Myometrial cell (primary cell): Measurements from ENCODE around the gene CMBL. TPM values are rescaled to one million over a fixed set of nuclear protein-coding genes. Genes with fewer than 3 reads are reported as not detected.

Source experiments
- total RNA-seq: library from RNA; depleted of rRNA; stranded (reverse); fragments of >200 nt; gene quantifications from 2 replicates; pipeline ENCODE4 v1.2.3, GENCODE V29; 2015

CMBL gene
- total RNA-seq: 8.6 and 10.3 TPM in 2 replicates

DNA sequence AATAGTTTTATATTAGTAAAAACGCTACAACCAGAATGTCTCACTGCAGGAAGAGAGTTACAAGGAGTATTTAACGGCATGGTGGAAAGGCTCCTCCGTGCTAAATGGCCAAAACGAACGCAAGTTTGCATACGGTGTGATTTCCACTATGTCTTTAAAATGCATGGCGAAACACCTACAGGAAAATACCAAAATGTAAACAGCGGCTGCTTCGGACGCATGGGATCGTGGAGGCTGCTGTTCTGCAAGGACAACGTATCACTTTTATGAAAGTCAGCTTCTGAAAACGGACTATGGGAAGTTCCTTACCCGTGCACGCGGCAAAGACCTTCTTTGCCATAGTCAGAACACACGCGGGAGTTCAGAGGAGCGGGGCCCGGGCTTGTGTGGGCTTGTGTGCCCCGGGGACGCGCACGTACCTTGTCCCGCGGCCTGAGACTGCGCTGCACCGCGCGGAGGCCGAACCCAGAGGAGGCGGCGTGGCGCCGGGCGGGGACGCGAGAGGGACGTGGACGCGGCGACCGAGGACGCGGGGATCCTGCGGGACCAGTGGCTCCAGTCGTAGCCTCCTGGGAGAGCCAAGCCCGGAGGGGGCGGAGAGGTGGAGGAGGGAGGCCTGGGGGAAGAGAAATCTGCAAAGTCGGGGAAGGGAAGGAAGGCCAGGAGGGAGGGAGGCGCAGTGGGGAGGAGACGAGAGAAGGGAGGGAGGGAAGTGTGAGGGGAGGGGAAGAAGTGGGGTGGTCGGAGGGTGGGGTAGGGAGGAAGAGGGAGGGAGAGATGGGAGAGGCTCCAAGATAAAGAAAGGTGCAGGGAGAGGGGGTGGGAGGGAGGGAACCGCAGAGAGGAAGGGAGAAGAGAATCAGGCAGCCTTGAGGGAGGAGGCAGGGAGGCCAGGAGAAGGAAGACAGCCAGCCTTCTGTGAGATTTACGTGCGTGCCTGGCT lies at the start of gene CMBL:
Gene CMBL, minus strand, starts transcription at position 697 of the 943 bp plus-strand sequence. CDS start 17,140 bp downstream, outside the sequence.

DNA sequence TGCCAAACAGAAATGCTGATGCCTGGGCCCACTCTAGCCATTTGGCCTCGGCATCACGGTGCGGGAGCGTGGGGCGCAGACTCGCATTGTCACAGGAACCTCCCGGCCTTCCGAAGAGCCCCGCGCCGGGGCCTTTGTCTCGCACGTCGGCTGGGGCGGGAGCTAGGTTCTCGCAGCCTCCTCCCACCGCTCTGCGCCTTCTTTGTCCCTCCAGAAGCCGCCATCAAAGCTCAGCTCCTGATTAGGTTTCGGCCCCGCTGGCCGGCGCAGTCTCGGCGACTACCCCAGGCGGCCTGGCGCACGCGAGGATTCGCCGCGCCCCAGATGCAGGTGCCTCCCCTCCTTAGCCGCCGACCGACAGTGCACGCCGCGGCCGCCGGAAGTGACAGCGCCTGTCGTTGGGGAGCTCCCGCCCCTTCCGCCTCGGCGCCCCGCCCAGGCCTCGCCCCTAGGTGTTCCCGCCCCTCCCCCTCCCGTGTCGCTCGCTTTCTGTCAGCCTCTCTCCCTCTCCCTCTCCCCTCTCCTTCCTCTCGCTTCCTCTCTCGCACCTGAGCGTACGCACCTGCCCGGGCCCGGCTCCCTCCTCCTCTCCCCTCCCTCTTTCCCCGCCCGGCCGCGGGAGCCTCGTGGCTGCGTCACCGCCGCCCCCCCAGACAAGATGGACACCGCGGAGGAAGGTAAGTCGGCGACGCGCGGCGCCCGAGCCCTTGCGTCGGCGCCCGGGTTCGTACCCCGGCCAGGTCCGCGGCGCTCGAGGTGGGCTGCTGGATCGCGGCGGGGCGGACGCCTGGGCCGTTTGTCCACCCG lies 45.7 kb upstream of the CMBL start, which contains the start of gene MARCHF6:
Gene MARCHF6, plus strand, starts transcription at position 455 of the 807 bp plus-strand sequence. Its CDS starts 204 bp downstream, at position 659.

DNA sequence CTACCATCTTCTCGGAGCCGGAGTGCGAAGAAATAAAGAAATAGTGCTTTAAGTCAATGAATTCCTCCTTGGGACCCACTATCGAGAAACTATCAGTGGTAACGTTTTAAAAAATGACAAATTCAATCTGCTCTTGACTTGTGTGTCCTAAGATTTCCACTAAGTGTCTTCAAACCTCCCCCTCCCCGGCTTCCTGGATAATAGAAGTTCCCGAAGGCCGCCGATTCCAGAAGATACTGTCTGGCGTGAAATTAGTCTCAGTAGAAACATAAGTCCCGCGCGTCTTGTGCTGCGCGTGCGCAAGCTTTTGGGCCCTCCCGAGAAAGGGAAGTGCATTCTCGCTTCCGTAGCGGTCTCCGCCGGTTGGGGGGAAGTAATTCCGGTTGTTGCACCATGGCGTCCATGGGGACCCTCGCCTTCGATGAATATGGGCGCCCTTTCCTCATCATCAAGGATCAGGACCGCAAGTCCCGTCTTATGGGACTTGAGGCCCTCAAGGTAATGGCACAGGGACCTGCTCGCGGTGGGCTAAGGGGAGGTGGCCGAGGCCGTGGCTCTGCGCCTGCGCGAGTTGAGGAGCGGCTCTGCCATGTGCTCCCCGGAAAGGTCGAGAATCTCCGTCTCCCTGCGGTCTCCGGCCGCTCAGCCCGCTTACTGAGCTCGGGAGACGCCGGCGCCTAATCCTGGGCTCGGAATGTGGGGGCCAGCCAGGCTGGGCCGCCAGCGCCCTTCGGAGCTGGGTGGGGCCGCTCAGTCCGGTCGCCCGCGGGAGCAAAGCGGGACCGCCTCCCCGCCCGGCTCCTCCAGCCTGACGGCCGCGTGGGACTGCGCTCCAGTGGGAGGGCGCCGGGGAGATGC lies 57.5 kb downstream of the CMBL start, which contains the start of gene CCT5:
Gene CCT5, plus strand, starts transcription at position 333 of the 858 bp plus-strand sequence. Its CDS starts 61 bp downstream, at position 394.

Other genes with a start within 250 kb of the CMBL start
- 13.5 and 20.8 TPM in 2 replicates for gene ATPSCKMT, start 58.0 kb downstream of the CMBL start, total RNA-seq
- gene CCT5, start 57.6 kb downstream of the CMBL start, total RNA-seq: 477 and 498 TPM in 2 replicates
- gene MARCHF6, start 45.8 kb upstream of the CMBL start, total RNA-seq: 21.8 and 24.2 TPM in 2 replicates
- 1.8 TPM in 1 of 2 replicates, not detected in the other for gene ROPN1L, start 134.0 kb upstream of the CMBL start, total RNA-seq